DLD1 (cell line): Measurements from ENCODE around the gene CDH9.
"Not testable (repeated sequence)": the region's sequence is repeated elsewhere in the genome, so short reads cannot be mapped to it uniquely, and the experiment has no call there.

Source experiments
- in situ Hi-C: cut with HindIII; loops from 2 replicates; pipeline ENCODE4 v1.10.0; 2017; ENCODE audit warnings: low sequenced_read_pairs

CDH9 gene

GRCh38 chr5:26959290-26959689 is 79.1 kb downstream of the CDH9 start:
- in situ Hi-C loops, result no loop called here

GRCh38 chr5:26955161-26955560 is 83.2 kb downstream of the CDH9 start:
- in situ Hi-C loops, result no loop called here

- in situ Hi-C loops, result no loop called here
These were observed 89.5 kb downstream of the CDH9 start for GRCh38 chr5:26948921-26949320.

- in situ Hi-C loops, result no loop called here
These were observed 92.5 kb downstream of the CDH9 start for GRCh38 chr5:26945901-26946300.

- in situ Hi-C loops, result no loop called here
These were observed 95.9 kb downstream of the CDH9 start for GRCh38 chr5:26942481-26942880.

GRCh38 chr5:26940994-26941393 is 97.4 kb downstream of the CDH9 start:
- in situ Hi-C loops, result no loop called here

GRCh38 chr5:26932238-26932637 is 106.1 kb downstream of the CDH9 start:
- in situ Hi-C loops, result no loop called here

- in situ Hi-C loops, result no loop called here
These were observed 116.9 kb downstream of the CDH9 start for GRCh38 chr5:26921439-26921838.

GRCh38 chr5:26903469-26903868 is 134.9 kb downstream of the CDH9 start:
- in situ Hi-C loops, result no loop called here

GRCh38 chr5:26894719-26895263 is 143.6 kb downstream of the CDH9 start:
- in situ Hi-C loops, result no loop called here

- in situ Hi-C loops, result no loop called here
These were observed 145.3 kb downstream of the CDH9 start for GRCh38 chr5:26893078-26893477.

- in situ Hi-C loops, result no loop called here
These were observed 148.6 kb downstream of the CDH9 start for GRCh38 chr5:26889815-26890214.

GRCh38 chr5:26884481-26884880 is 153.9 kb downstream of the CDH9 start:
- in situ Hi-C loops, result no loop called here

GRCh38 chr5:26883375-26883774 is 155.0 kb downstream of the CDH9 start:
- in situ Hi-C loops, result no loop called here

- in situ Hi-C loops, result no loop called here
These were observed 156.5 kb downstream of the CDH9 start for GRCh38 chr5:26881901-26882300.

GRCh38 chr5:26877154-26877553 is 161.2 kb downstream of the CDH9 start:
- in situ Hi-C loops, result no loop called here

GRCh38 chr5:26872337-26872736 is 166.0 kb downstream of the CDH9 start:
- in situ Hi-C loops, result no loop called here

- in situ Hi-C loops, result no loop called here
These were observed 168.6 kb downstream of the CDH9 start for GRCh38 chr5:26869781-26870180.

GRCh38 chr5:26868504-26868903 is 169.9 kb downstream of the CDH9 start:
- in situ Hi-C loops, result no loop called here

GRCh38 chr5:26864061-26864460 is 174.3 kb downstream of the CDH9 start:
- in situ Hi-C loops, result no loop called here

GRCh38 chr5:26856238-26856637 is 182.1 kb downstream of the CDH9 start:
- in situ Hi-C loops, result no loop called here

- in situ Hi-C loops, result not testable (repeated sequence)
These were observed 185.9 kb downstream of the CDH9 start for GRCh38 chr5:26852450-26852849.

GRCh38 chr5:26847041-26847736 is 191.2 kb downstream of the CDH9 start:
- in situ Hi-C loops, result no loop called here
